ENCODE results near the gene ANKRD13B.

ANKRD13B gene

DNA sequence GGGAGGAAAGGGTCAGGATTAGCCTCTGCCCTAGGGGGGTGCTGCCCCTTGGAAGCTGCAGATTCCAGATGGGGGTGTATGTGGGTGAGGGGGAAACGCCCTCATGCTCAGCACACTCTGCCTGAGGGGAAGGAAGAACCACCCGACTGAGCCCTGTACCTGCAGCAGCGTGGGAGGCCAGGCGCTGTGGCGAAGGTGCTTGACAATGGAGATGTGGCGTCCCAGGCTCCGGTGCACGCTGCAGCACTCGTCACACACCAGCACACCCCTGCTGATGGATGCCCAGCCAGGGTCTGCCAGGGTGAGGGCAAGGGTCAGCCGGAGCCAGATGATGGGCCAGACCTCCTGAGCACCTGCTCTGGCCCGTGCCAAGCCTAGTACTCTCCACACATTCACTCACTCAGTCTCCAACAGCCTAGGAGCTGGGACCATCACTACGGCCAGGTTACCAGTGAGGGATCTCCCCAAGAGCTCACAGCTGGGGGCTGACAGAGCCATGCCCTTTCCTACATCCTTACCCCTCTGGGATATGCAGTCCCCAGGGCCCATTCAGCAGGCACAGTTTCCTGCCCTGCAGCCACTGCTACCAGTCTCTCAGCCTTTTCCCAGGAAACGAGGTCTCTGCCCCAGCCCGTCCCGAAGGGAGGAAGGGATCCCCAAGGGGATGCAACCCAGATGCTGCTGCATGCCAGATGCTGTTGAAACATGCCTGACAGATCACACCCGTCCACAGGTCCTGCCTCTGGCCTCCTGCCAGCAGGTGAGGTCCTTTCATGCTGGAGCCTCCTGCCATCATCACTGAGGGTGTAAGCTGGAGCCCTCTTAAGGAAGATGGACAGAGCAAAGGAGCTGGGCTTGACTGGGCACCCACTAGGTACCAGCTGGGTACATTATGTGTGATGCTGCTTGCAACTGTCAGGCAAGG is 9.3 kb upstream of the ANKRD13B start:
- DNase-seq, result no peak

DNA sequence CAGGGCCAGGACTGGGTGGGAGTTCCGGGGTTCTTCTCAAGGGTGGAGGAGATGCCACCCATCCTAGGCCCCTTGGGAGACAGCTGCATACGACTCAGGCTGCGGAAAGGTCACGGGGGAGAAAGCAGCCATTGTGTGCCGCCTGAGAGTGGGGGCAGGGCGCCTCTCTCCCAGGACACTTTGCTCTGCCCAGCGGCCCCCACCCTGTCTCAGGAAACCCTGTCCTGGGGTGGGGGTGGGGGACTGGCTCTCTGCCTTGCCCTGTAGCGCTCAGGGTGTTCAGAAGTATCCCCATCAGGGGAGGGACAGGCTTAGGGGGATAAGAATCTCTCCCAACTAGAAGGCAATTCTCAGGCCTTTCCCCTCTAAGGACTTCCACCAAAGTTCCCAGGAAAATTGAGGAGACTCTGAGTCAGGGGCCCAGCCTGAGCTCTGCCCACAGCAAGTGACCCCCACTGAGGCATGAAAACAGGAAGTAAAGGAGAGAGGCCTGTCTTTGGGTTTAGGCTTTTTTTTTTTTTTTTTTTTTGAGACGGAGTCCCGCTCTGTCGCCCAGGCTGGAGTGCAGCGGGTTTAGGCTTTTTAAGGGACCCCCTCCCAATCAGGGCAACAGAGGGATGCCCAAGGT is 8.4 kb upstream of the ANKRD13B start:
- no peak for DNase-seq

DNA sequence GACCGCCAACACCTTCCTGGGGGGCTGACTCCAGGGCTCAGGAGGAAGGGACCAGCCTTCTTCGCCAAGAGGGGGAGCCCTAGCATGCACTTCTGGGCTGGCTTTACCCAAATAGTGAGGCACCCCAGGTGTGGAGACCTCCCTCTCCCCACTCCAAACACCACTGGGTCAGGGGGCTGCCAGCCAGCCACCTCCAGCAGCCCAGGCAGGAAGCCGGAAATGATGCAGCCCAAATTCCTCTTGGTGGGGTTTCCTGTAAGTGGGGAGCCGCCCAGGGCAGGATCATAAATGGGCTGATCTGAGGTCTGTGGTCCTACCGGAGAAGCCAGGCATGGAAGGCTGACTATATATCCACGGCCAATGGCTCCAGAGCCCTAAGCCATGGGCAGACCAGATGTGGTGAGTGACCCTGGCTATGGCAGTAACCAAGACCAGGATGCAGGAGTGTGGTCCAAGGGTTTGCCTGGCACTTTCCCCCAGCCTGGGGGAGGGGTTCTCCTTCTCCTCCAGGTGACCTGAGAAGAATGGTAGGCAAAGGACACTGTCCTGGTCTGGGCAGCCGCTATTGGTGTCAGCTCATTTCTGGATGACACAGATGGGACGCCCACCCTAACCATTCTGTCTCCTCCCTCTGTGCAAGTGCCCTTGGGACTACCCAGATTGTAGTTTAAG is 7.7 kb upstream of the ANKRD13B start:
- no peak for DNase-seq

DNA sequence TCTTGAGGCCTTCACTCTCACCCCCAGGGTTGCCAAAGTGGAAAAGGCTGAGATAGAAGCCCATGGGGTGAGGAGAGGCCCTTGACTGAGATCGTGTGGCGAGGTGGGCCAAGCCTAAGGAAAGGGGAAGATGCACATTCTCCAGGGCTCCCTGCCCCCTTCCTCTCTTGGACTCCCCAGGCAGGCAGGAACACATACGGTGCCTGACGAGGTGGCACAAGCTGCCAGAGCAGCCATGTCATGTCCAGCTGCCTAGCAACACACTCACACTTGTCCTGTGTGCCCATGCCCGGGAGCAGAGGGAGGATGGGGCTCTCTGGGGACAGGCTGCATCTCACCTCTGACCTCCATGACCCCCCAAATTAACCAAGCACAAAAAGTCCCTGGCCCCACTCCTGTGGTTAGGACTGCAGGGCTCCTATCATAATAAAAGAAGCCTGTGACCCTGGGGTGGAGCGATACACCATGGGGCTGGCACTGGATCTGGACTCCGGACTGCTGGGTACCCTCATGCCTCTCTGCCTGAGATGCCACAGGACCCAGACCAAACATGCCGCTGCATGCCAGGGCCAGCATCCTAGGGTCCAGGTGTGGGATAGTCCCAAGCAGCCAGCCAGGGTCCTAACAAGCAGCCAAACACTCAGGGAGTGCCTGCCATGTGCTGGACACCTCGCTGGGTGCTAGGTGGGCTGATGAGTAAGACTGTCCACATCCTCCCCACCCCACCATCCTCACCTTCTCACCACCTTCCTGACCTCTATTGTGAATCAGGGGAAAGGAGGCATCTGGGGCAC is 6.1 kb upstream of the ANKRD13B start:
- DNase-seq, result no peak

DNA sequence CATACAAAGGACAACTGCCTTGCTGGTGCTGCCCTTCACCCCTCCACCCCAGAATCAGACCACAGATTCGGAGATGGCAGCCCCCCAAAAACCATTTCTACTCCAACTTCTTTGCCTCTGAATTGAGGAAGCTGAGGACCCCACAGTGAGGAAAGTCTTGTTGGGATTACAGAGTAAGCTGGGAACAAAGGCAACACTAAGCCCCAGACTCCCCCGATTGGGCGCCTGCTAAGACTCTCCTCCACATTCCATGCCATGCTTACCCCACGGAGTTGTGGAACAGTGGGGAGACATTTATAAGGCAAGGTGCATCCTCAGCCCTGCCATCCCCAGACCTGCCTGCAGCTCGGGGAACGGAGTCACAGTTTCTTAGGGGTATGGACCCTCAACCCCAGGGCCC is 5.3 kb upstream of the ANKRD13B start:
- DNase-seq, result no peak

DNA sequence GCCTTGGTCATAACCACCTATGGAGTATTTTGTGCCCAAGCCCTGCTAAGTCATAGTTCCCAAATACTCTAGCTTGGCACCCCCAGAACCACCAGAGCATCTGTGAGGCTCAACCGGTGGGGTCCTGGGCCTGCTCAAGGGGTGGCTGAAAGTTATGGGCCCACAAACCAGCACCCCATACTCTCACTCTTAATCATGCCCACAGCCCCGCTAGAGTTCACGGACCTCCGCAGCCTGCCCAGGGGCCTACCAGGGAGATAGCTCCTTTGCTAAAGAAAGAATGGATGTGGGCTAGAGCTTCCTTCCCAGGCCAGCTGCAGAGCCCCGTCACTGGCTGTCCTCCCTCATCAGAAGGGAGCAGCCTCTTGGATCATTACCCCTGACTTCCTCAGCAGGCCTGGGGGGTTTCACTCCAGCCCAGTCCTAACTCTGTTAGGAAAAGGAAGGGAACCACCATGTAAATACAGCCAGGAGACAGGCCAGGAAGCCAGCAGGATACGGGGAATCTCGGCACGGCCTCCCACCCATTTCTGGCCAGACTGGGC is 4.8 kb upstream of the ANKRD13B start:
- DNase-seq, result no peak

DNA sequence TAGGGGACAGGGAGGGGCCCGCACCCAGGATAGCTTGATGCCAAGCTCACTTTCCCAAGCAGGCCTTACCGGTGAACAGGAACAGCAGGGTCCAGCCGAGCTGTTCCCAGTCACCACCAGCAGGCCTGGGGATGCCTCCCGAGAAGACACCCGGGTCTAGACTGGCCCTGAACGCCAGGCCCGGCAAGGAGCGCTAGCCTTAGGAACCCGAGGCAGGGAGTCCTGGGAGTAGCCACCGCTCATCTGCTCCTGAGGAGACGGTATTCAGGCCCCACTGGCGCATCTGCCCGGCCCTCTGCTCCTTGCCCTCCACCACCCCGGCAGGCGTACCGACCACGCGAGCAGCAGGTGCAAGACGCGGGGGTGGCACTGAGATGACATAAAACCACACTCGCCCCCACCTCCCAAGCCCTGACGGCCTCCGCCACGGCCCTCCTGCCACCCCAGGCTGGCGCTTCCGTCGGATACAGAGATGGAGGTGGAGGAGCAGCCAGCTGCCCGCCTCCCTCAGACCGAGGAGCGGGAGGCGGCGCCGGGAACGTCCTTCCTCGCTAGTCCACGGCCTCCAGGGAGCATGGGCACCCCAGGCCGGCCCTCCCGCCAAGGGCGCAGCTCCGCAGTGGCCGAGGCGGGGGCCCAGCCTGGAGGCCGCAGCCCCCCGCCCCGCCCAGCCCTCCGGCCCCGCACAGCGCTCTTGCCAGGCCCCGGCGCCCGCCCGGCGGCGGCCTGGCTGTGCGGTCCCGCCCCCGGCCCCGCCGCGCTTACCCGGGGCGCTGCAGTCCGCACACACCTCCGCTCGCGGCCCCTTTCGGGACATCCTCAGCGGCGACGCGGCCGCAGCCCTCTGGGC is 4.1 kb upstream of the ANKRD13B start:
- peak; percentile 71 for DNase-seq

DNA sequence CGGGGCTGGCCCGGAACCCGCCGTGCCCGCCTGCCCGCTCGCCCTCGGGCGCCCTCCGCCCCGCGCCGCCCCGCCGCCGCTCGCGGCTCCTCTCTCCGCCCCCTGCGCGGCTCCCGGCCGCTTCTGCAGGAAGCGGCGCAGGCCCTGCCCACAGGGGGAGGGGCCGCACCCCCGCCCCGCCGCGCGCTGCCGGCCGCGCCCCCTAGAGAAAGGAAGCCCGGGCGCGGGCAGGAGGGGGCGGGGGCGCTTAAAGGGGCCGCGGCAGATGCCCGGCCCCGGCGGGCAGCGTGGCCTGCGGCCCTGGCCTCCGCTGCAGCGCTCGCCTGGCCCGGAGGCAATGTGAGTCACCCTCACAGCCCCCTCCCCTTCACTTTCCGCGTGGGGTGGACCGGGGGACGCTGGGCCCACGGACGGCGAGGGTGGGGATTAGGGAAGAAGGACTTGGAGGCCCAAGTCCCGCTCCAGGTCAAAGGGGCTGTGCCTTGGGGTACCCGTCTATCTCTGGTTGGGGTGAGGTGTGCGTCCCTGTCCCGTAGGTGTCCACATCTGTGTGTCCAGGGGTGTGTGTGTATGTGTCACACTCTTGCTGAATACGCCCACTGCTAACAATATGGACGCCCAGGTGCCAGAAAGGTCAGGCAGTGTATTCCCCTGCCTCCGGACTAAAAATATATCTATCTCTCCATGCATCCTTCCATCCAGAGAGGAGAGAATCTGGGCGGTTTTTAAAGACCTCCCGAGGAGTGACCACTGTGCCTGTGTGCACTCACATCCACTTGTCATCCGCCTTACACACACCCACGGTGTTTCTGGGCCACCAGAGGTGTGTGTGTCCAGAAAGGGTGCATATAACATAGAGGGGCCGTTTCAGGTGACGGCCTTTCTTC is 3.2 kb upstream of the ANKRD13B start, which contains the start of gene GIT1:
TSS of gene GIT1 (minus strand) at position 125 of the 887 bp plus-strand sequence. CDS start 270 bp downstream, outside the sequence.
- DNase-seq, result peak; percentile 89

DNA sequence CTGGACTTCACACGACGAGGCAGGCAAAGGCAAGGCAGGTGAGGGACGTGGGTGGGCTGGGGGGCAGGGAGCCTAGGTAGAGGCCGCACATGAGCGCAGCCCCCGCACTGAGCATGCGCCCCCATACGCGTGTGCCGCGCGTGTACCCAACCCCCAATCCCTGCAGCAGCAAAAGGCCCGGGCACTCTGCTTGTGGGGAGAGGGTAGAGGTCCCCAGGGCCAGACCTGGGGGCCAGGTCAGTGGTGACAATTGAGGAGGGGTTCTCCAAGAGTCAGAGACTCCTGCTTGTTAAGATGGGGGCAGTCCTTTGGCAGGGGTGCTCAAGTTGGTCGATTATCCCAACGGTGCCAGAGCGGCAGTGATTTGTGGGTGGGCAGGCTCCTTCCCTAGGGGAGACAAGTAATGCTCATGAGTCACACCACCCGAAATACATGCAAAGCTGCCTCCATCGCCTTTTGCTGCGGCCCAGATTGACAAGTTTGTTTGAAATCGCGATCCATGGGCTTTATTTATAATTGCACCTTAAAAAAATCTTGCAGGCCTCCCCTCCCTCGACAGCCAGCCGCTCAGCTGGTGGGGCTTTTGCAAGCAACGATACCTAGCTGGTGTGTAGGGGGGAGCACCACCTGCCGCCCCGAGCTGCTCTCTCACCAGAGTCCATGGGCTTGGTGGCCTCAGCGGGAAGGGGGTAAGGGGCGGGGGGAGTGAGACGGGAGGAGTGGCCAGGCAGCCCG is 2.4 kb upstream of the ANKRD13B start:
- DNase-seq, result no peak

DNA sequence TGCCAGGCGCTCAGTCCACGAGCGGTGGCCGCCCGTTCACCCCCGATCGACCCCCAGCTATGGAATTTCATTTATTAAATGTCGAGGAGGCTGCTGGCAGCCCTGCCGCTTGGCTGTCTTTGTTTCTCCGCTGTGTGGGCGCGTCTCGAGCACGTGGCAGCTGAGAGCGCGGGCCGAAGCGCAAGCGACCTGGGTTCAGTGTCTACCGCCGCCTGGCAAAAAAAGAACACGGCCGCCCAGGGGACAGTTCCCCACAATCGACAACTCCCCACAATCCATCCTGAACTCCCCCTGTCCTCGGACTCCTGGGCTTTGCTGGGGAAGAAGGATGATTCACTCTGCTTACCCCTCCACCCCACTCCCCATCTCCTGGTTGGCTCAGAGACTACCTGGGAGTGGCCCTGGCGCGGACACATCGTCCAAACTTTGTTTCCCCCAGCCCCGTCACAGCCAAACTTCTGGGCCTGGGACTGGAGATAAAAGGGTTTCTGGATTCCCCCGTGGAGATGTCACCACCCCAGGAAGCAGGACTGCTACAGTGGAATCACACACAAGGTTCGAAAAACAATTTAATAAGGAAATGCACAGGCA is 1.7 kb upstream of the ANKRD13B start:
- DNase-seq, result peak; percentile 69

DNA sequence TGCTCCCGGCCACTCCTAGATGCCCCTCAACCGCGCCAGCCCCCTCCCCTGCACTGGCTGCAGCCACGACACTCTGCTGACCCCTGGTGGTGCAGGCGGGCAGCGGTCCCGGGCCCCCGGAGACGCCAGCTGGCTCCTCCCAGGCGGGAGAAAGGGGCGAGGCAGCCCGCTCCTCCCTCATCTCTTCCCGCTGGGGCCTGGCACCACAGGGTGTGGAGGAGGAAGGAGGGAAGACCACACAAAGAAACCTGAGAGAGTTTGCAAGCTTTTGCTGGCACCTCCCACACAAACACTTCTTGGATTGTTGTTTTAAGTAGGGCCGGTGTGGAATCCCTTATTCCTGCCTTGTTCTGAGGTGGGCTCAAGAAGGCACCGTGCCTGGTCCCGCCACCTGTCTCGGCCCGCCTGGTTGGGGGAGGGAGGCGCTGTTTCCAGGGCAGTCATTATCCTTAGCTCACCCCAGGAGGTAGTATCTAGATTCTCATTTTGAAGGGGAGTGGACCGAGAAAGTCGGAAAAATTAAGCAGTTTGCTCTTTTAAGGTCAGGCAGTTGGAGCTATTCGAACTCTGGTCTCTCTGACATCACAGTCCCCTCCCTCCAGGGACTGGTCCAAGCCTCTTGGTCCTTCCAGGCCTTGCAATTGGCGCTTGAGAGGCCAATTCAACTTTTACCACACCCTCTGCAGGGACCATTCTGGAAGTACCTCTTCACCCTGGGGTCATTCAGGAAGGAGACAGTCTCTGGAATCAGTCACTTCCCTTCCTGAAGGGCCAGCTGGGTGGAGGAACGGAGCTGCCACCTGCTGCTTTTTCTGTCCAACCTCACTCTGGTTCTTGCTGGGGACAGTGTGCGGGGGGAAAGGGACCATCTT is 959 bp upstream of the ANKRD13B start:
- peak; percentile 90 for DNase-seq

DNA sequence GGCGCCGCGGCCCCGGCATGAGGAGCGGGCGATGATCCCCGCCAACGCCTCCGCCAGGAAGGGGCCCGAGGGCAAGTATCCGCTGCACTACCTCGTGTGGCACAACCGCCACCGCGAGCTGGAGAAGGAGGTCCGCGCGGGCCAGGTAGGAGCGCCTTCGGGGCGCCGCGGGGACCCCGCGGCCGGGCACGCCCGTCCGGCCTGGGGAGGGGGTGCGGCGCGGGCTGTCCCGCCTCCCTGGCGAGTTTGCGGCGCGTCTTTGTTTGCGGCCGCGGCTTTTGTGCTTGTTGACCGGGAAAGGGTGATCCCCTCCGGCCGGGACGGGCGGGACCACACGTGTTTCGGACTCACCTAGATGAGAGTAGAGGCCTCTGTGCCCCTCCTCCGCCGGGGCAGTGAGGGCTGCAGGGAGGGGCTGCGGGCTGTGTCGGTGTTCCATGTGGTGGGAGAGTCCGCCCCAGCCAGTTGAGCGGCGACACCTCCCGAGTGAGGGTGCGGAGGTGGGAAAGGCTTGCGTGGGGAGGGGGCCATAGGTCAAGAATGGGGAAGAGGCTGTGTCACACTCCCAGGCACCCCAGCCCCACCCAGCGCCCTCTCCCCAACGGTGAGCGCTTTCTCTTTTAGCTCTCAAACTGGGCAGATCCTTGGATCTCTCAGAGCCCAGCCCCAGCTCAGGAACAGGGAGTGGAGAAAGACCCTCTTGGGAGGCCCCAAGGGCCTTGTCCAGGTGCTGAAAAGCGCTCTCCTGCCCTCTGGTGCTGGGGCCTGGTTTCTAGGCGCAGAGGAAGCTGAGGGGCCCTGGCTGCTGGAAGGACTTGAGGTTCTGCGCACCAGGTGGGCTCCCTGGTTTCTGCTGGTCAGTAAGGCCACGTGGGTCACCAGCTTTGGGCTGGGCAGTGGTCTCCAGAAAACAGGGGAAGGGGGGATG is 923 bp downstream of the ANKRD13B start:
- DNase-seq, result peak; percentile 58

DNA sequence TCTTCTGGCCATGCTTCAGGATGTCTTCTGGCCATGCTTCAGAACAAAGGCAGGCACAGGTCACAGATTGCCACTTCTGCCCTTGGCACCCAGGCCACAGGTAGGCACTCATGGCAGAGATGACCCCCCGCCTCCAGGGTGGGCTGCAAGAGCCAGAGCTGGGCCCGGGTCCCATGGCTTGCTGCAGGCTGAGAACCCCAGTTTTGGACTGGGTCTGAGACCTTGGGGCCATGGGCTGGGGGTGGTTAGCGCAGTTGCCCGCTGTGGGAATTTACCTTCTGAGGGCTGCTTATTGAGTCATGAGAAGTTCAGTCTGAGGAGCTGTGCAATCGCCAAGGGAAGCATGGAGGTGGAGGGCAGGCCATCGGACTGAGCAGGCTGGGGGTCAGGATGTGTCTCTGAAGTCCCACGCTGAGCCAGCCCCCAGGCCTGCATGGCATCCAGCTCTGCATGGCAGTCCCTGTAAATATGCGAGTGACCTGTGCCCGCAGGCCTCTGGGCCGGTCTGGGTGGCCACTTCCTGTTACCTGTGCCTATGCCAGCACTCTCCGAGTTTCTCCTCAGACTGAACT is 1.7 kb downstream of the ANKRD13B start:
- DNase-seq, result no peak

DNA sequence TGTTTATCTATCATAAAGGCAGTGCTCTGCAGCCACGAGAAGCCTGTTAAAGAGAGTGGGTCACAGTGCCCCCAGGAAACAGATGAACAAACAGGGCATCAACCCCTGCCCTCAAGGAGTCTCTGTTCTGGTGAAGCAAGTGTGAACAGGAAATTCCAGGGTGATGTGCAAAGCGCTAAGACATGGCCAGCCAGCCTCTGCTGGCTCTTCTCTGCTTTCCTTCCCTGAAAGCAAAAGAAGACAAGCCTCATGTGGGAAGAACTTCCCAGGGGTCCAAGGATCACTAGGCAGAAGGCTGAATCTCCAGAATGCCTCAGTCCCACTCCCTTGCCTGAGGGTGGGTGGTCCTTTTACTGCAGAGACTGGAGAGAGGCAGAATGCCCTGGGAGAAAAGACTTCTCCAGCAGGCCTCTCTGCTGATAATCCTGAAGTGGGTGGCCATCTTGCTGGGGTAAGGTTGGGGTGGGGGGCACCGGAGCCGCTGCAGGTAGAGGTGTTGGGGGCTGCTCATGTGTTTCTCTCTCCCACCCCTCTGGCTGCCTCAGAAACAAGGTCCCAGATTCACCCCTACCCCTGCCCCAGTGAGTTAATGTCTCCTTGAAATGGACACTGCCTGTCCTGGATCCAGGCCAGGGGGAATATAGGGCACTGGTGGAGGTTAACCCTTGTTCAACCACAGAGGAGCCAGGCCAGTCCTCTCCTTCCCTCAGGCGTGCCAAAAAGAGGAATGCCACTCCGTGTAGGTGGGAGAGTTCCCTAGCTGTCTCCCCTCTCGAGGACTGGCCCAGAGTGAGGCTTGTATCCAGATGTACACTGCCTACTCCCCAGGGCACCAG is 2.4 kb downstream of the ANKRD13B start:
- DNase-seq, result no peak

DNA sequence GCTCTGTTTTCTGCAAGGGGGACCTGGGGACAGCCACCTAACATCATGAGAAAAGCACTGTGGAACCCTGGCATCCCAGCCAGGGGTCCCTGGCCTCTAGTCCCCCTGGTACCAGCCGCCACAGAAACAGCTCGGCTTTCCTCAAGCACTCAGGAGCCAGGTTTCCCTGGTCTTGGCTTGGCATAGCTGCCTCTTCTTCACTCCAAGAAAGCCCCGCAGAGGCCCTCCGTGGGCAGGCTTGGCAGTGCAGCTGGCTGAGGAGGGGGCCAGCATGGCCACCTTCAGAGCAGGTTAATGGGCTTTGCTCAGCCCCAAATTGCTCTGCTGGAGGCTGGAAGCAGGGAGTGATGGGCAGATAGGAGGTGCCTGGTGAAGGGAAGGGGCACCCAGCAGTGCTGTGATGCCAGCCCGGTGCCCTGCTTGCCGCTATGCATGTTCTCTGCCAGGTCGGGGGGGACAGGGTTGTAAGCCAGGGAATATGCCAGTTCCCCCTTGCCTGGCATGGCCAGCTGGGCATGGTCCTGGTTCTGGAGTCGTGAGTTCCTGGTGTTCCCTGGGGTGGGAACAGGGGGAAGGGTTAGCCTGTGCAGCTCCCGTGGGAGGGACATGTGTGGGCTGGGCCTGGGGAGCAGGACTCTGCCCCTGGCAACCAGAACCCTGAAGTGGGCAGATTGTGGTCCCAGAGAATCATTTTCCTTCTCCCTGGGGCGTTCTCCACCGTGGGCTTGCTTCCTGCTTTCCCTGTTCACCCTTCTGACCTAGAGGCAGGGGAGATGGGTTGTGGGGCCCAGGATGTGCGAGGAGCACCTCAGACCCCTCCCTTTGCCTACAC is 3.2 kb downstream of the ANKRD13B start:
- DNase-seq, result no peak

All from stimulated activated CD4-positive, alpha-beta T cell treated with anti-CD3 and anti-CD28 coated beads, Interleukin-15, amount 100 ng/mL, for 24 hours (primary cell).